Measurements from ENCODE around the gene OR4X1.
"Not testable (repeated sequence)": the region's sequence is repeated elsewhere in the genome, so short reads cannot be mapped to it uniquely, and the experiment has no call there.

- not testable (repeated sequence) for TF ChIP-seq CTCF, POLR2A (IDR thresholded peaks at IDR 0.05)
These were observed 49.9 kb downstream of the OR4X1 start for GRCh38 chr11:48313590-48313989.

Data from testis (tissue), 2 donors.